Spleen (tissue), 7 donors: ENCODE data around the gene ERBB4.

Source experiments
- POLR2A ChIP-seq, 3 donors: fragments of 450-650 bp; IDR thresholded peaks; one replicate each; pipeline ENCODE4 v1.5.1; 2017; ENCODE audit warnings: antibody characterized with exemption in 3 of 3, mild to moderate bottlenecking in 1 of 3
- POLR2AphosphoS5 ChIP-seq, 3 donors: sonication (generic); formaldehyde crosslinking; IDR thresholded peaks; one replicate each; pipeline ENCODE4 v1.5.1; 2017; ENCODE audit warnings: antibody characterized with exemption in 3 of 3
- TF ChIP-seq, protein P1 (sequence below), 11 experiments: fragments of 200-600 bp in 7 of 11; fragments of 450-650 bp in 4 of 11; sonication (generic) in 4 of 11; IDR thresholded peaks in 8 of 11; conservative IDR thresholded peaks in 3 of 11; 1 replicate in 7 of 11; 2 replicates in 4 of 11; pipeline versions ENCODE4 v1.4.0 to v1.8.0; 2016 to 2021; ENCODE audit warnings: antibody characterized with exemption in 11 of 11, inconsistent platforms in 4 of 11, mild to moderate bottlenecking in 1 of 11
- donor health status: DM: no; HTN: no; CAD: no; lungs with moderate emphysema.
- donor health status: DM: no; HTN: no; CAD: no.
- donor health status: DM: no; HTN: no; CAD: no.

DNA sequence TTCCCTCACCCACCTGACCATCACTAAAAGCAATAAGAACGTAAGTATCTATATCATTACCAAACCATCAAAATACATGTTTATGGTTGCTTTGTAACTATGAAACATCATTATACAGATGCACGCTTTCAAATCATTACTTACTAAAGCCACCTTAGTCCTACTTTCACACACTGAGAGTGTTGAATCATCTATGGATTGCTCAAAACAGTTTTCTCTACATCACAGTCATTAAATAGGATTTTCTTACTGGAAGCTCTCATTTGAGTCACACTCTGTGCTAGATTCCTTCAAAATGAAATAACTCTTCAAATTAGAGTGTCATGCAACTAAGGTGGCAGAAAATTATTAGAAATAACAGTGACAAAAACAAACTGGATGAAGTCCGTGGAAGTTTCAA lies 1103.8 kb downstream of the ERBB4 start:
- TF ChIP-seq, protein P1, sequence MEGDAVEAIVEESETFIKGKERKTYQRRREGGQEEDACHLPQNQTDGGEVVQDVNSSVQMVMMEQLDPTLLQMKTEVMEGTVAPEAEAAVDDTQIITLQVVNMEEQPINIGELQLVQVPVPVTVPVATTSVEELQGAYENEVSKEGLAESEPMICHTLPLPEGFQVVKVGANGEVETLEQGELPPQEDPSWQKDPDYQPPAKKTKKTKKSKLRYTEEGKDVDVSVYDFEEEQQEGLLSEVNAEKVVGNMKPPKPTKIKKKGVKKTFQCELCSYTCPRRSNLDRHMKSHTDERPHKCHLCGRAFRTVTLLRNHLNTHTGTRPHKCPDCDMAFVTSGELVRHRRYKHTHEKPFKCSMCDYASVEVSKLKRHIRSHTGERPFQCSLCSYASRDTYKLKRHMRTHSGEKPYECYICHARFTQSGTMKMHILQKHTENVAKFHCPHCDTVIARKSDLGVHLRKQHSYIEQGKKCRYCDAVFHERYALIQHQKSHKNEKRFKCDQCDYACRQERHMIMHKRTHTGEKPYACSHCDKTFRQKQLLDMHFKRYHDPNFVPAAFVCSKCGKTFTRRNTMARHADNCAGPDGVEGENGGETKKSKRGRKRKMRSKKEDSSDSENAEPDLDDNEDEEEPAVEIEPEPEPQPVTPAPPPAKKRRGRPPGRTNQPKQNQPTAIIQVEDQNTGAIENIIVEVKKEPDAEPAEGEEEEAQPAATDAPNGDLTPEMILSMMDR (IDR thresholded peaks at IDR 0.05 in 8 of 11, conservative IDR thresholded peaks at IDR 0.05 in 3 of 11) = no peak
- TF ChIP-seq POLR2A (IDR thresholded peaks at IDR 0.05) = no peak
- no peak for TF ChIP-seq POLR2AphosphoS5 (IDR thresholded peaks at IDR 0.05)
